Mesendoderm (in vitro differentiated cells): Measurements from ENCODE around the gene ALAS1.

ENCODE experiments used
- DNase-seq: peaks from one replicate; pipeline ENCODE4 v3.0.0; 2013
- H2AK5ac ChIP-seq: 2 replicates; pipeline ENCODE4 v1.6.1; 2013; ENCODE audit warnings: low read length, inconsistent platforms
- H2BK120ac ChIP-seq: 2 replicates; pipeline ENCODE4 v1.6.1; 2013; ENCODE audit warnings: low read depth, mild to moderate bottlenecking, low read length, moderate library complexity, mixed read lengths
- H2BK15ac ChIP-seq: replicated peaks from 2 replicates; pipeline ENCODE4 v1.6.1; 2013; ENCODE audit warnings: low read depth, mild to moderate bottlenecking, moderate library complexity
- H2BK5ac ChIP-seq: 2 replicates; pipeline ENCODE4 v1.6.1; 2013; ENCODE audit warnings: low read length, inconsistent platforms
- H3K18ac ChIP-seq: 2 replicates; pipeline ENCODE4 v1.6.1; 2013; ENCODE audit warnings: mild to moderate bottlenecking, low read length, mixed read lengths
- H3K23ac ChIP-seq: one replicate; pipeline ENCODE4 v1.6.1; 2013; ENCODE audit warnings: low read length
- H3K27ac ChIP-seq: 2 replicates; pipeline ENCODE4 v1.5.1; 2013; ENCODE audit warnings: low read depth, mild to moderate bottlenecking, inconsistent platforms, low read length, moderate library complexity
- H3K27me3 ChIP-seq: 2 replicates; pipeline ENCODE4 v1.6.1; 2013; ENCODE audit warnings: low read length, control low read depth, mild to moderate bottlenecking, inconsistent platforms; ENCODE audit not compliant: insufficient read depth, poor library complexity
- H3K36me3 ChIP-seq: 2 replicates; pipeline ENCODE4 v1.6.1; 2013; ENCODE audit warnings: low read length, inconsistent platforms; ENCODE audit not compliant: control insufficient read depth, insufficient read depth
- H3K4ac ChIP-seq: one replicate; pipeline ENCODE4 v1.6.1; 2013; ENCODE audit warnings: low read depth, mild to moderate bottlenecking, low read length, moderate library complexity
- H3K4me1 ChIP-seq: 2 replicates; pipeline ENCODE4 v1.6.1; 2013; ENCODE audit warnings: low read depth, low read length, inconsistent platforms; ENCODE audit not compliant: control insufficient read depth
- H3K4me2 ChIP-seq: 2 replicates; pipeline ENCODE4 v1.6.1; 2013; ENCODE audit warnings: low read length
- H3K4me3 ChIP-seq: 2 replicates; pipeline ENCODE4 v1.5.1; 2013; ENCODE audit warnings: mild to moderate bottlenecking, low read length
- H3K56ac ChIP-seq: one replicate; pipeline ENCODE4 v1.6.1; 2013; ENCODE audit warnings: low read length
- H3K79me1 ChIP-seq: 2 replicates; pipeline ENCODE4 v1.6.1; 2013; ENCODE audit warnings: low read length, inconsistent platforms
- H3K79me2 ChIP-seq: 2 replicates; pipeline ENCODE4 v1.6.1; 2013; ENCODE audit warnings: mild to moderate bottlenecking, low read length; ENCODE audit not compliant: control insufficient read depth, insufficient read depth
- H3K9ac ChIP-seq: 2 replicates; pipeline ENCODE4 v1.6.1; 2013; ENCODE audit warnings: low read length, inconsistent platforms
- H4K5ac ChIP-seq: one replicate; pipeline ENCODE4 v1.6.1; 2013; ENCODE audit warnings: low read length
- H4K8ac ChIP-seq: one replicate; pipeline ENCODE4 v1.6.1; 2013; ENCODE audit warnings: low read depth, mild to moderate bottlenecking, control low read depth, low read length, moderate library complexity
- WGBS: extraction: QIAGEN DNeasy Blood & Tissue Kit; methylation state at CpG from one replicate; pipeline ENCODE4 v1.1.7; 2013; ENCODE audit warnings: low lambda C conversion rate, missing lambda C conversion rate; ENCODE audit not compliant: insufficient coverage; ENCODE audit errors: extremely low coverage; 5-methylcytosine and 5-hydroxymethylcytosine counted together

The ALAS1 gene

DNA sequence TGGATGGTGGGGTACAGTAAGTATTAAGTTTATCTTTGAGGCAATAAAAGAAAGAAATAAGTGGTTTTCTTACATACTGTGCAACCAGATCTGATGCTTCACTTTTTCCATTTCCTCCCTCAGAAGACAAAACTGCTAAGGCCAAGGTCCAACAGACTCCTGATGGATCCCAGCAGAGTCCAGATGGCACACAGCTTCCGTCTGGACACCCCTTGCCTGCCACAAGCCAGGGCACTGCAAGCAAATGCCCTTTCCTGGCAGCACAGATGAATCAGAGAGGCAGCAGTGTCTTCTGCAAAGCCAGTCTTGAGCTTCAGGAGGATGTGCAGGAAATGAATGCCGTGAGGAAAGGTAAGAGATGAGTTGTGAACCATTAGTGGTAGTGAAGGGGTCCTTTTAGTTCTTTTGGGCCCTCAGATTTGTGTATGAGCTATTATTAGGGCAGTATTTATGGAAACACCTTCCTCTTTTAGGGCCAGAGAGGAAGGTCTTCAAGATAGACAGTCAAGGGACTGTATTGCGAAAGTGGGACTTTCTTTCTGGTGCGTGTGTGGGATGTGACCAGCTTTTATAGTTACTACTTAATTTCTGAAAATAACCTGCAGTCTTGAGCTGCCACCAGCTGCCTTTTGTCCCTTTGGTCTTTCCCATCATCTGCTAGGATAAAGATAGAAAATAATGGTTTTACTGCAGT is 4.6 kb downstream of the ALAS1 start:
- Histone ChIP-seq H3K27me3 (no peaks in the 10 kb centered on the region), H3K4me2 (no peak overlapping the region), H3K4ac (no peak overlapping the region), H4K8ac (no peak overlapping the region), H3K27ac (no peak overlapping the region), H2BK120ac (no peak overlapping the region), H3K23ac (no peak overlapping the region), H3K18ac (no peak overlapping the region), H3K36me3 (peaks cover 16% of the 10 kb centered on the region), H2BK15ac (no peak overlapping the region), H3K79me1 (peaks cover 7% of the 10 kb centered on the region), H3K79me2 (peaks cover 3% of the 10 kb centered on the region), H3K9ac (no peak overlapping the region), H3K4me1 (no peaks in the 10 kb centered on the region), H4K5ac (no peak overlapping the region), H2AK5ac (no peak overlapping the region), H3K56ac (no peak overlapping the region), H3K4me3 (no peak overlapping the region), H2BK5ac (no peak overlapping the region)
- DNase-seq: no peak
- WGBS: no CpG with 5 or more reads among the region's 4 CpGs

DNA sequence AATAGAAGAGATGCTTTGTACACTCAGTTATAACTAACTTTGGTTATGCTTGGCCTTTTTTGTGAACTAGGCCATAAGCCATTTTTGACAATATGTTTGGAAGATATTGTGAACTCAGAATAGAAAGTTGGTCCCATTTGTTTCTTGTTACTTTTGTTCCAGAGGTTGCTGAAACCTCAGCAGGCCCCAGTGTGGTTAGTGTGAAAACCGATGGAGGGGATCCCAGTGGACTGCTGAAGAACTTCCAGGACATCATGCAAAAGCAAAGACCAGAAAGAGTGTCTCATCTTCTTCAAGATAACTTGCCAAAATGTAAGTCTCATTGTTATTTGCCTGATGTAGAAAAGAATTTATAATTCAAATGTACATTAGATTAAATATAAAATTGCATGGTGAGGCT is 5.7 kb downstream of the ALAS1 start:
- Histone ChIP-seq H2BK15ac (no peak overlapping the region), H3K4me2 (no peak overlapping the region), H3K27me3 (no peaks in the 10 kb centered on the region), H3K36me3 (peaks cover 22% of the 10 kb centered on the region), H3K27ac (no peak overlapping the region), H3K79me1 (peaks cover 4% of the 10 kb centered on the region), H4K8ac (no peak overlapping the region), H2BK5ac (no peak overlapping the region), H3K18ac (no peak overlapping the region), H2BK120ac (no peak overlapping the region), H3K56ac (no peak overlapping the region), H3K79me2 (no peaks in the 10 kb centered on the region), H3K4me3 (no peak overlapping the region), H3K4me1 (no peaks in the 10 kb centered on the region), H3K9ac (no peak overlapping the region), H4K5ac (no peak overlapping the region), H3K23ac (no peak overlapping the region), H3K4ac (no peak overlapping the region), H2AK5ac (no peak overlapping the region)
- no peak for DNase-seq
- WGBS: no CpG with 5 or more reads among the region's 1 CpG

DNA sequence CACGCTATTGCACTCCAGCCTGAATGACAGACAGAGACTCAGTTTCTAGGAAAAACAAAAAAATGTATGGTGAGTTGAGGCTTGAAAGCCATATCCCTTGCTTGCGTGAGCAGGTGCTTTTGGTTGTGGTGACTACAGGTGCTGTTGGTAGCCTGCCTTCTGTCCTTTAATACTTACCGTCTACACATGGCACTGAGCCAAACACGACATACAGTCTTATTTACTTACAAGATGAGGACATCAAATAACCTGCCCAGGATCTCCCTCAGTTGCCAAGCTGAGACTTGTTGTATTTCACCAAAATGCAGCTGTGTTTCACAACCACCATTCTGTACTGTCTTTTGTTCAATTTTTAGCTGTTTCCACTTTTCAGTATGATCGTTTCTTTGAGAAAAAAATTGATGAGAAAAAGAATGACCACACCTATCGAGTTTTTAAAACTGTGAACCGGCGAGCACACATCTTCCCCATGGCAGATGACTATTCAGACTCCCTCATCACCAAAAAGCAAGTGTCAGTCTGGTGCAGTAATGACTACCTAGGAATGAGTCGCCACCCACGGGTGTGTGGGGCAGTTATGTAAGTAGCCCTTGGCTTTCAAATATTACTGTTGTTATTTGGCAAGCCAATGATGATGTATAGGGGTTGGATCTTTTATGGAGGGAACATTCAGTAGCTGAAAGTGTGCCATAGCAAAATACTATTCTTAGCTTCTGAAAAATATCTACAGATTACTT is 6.5 kb downstream of the ALAS1 start:
- no peak overlapping the region for H2BK5ac ChIP-seq
- H3K9ac ChIP-seq: no peak overlapping the region
- H3K79me2 ChIP-seq: no peaks in the 10 kb centered on the region
- H2BK120ac ChIP-seq: no peak overlapping the region
- no peak overlapping the region for H3K4me3 ChIP-seq
- no peaks in the 10 kb centered on the region for H3K27me3 ChIP-seq
- H4K8ac ChIP-seq: no peak overlapping the region
- peaks cover 23% of the 10 kb centered on the region for H3K36me3 ChIP-seq
- DNase-seq: no peak
- H3K27ac ChIP-seq: no peak overlapping the region
- no peak overlapping the region for H4K5ac ChIP-seq
- H2BK15ac ChIP-seq: no peak overlapping the region
- no peaks in the 10 kb centered on the region for H3K79me1 ChIP-seq
- no peak overlapping the region for H3K23ac ChIP-seq
- H3K4ac ChIP-seq: no peak overlapping the region
- no peaks in the 10 kb centered on the region for H3K4me1 ChIP-seq
- H3K56ac ChIP-seq: no peak overlapping the region
- no peak overlapping the region for H3K18ac ChIP-seq
- no CpG with 5 or more reads among the region's 10 CpGs for WGBS
- no peak overlapping the region for H3K4me2 ChIP-seq
- H2AK5ac ChIP-seq: no peak overlapping the region

DNA sequence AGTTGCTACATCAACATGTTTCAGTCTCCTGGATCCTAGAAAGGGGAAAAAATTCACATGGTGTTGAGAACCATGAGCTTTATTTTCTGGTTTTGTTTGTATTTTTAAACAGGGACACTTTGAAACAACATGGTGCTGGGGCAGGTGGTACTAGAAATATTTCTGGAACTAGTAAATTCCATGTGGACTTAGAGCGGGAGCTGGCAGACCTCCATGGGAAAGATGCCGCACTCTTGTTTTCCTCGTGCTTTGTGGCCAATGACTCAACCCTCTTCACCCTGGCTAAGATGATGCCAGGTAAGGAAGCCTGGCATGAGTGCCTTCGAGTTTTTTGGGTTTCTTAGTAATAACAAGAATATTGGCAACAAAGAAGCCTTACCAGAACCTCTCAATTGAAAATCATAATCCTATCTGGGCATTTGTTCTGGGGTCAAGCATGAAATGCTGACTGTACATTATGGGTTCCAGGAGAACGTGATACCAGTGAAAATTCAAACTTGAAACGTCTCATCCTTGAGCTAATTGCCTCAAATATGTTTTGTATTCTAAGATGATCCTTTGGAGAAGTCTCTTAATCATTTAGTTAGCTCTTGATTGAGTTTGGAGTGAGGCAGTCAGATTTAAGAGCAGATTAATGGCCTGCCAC is 7.9 kb downstream of the ALAS1 start:
- H2BK15ac ChIP-seq: no peak overlapping the region
- no peaks in the 10 kb centered on the region for H3K27me3 ChIP-seq
- no peaks in the 10 kb centered on the region for H3K4me1 ChIP-seq
- peaks cover 26% of the 10 kb centered on the region for H3K36me3 ChIP-seq
- no peak overlapping the region for H3K27ac ChIP-seq
- no peak overlapping the region for H4K5ac ChIP-seq
- DNase-seq: no peak
- H3K4me2 ChIP-seq: no peak overlapping the region
- no peaks in the 10 kb centered on the region for H3K79me2 ChIP-seq
- H4K8ac ChIP-seq: no peak overlapping the region
- no peak overlapping the region for H3K4me3 ChIP-seq
- no peak overlapping the region for H3K9ac ChIP-seq
- no peak overlapping the region for H3K18ac ChIP-seq
- no peak overlapping the region for H2BK120ac ChIP-seq
- no peak overlapping the region for H3K56ac ChIP-seq
- no peak overlapping the region for H3K4ac ChIP-seq
- H2BK5ac ChIP-seq: no peak overlapping the region
- WGBS: no CpG with 5 or more reads among the region's 6 CpGs
- no peaks in the 10 kb centered on the region for H3K79me1 ChIP-seq
- no peak overlapping the region for H3K23ac ChIP-seq
- H2AK5ac ChIP-seq: no peak overlapping the region

DNA sequence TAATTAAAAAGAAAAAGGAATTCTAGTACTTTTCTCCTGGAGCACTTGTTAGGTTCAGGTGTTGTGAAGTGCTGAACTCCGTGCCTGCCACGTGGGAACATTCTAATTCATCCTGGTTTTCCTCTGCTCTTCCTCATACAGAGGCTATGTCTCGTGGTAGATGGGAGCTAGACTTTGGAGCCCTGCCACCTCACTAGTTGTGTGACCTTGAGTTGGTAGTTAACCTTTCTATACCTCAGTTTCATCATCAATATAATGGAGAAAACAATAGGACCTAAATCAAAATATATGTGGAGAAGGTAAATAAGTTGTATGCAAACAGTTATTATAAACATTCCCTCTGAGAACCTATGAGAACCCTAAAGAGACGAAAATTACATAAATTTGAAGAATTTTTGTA is 10.6 kb downstream of the ALAS1 start:
- no peaks in the 10 kb centered on the region for H3K4me1 ChIP-seq
- H3K18ac ChIP-seq: no peak overlapping the region
- H3K36me3 ChIP-seq: peaks cover 32% of the 10 kb centered on the region
- no peak overlapping the region for H3K9ac ChIP-seq
- no peak overlapping the region for H3K27ac ChIP-seq
- no peak overlapping the region for H2BK15ac ChIP-seq
- H3K79me1 ChIP-seq: no peaks in the 10 kb centered on the region
- no peak overlapping the region for H2BK5ac ChIP-seq
- H4K5ac ChIP-seq: no peak overlapping the region
- H3K56ac ChIP-seq: no peak overlapping the region
- H2BK120ac ChIP-seq: no peak overlapping the region
- WGBS: no CpG with 5 or more reads among the region's 4 CpGs
- H3K27me3 ChIP-seq: no peaks in the 10 kb centered on the region
- no peak overlapping the region for H3K4ac ChIP-seq
- H3K4me3 ChIP-seq: no peak overlapping the region
- DNase-seq: no peak
- no peak overlapping the region for H4K8ac ChIP-seq
- H3K23ac ChIP-seq: no peak overlapping the region
- no peak overlapping the region for H3K4me2 ChIP-seq
- no peaks in the 10 kb centered on the region for H3K79me2 ChIP-seq
- no peak overlapping the region for H2AK5ac ChIP-seq
